Left hindlimb (tissue), 1 donor: ENCODE data around the gene RPS19.

Experiments used
- DNase-seq: peaks from one replicate; pipeline ENCODE4 v3.0.0-alpha.2; 2018

RPS19 gene

GRCh38 chr19:41917676-41918075 is 57.6 kb downstream of the RPS19 start:
- no peak for DNase-seq

DNA sequence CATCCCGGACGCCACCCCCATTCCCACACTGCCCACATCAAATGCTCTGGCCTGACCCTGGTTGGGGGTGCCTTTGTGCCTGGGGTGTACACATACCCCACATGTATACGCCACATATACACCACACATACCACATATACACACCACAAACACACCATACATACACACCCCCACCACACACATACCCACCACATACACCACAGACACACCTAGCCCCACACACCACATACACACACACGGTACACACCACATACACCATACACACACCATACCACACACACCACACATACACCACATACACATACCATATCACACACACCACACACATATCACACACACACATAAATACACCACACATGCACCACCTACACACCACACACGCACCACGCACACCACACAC is 58.0 kb downstream of the RPS19 start:
- DNase-seq = no peak

DNA sequence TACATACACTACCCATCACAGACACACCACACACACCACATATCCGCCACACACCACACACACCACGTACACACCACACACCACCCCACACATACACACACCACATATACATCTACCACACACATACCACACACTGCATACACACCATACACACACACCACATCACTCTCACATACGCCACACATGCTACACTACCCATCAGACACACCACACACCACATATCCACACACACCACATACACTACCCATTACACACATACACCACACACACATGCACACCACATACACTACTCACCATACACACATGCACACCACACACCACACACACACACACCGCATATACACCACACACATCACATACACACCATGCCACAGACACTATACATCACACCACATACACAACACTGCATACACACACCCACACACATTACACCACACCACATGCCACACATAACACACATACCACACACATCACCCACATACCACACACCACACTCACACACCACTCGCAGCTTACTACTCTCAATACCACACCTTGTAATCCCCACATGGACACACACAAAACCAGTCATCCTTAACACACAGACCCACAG is 58.7 kb downstream of the RPS19 start:
- DNase-seq = no peak

GRCh38 chr19:41919948-41920712 is 60.1 kb downstream of the RPS19 start:
- DNase-seq = no peak

- DNase-seq = no peak
Measured at GRCh38 chr19:41920882-41921576, 61.0 kb downstream of the RPS19 start.

- no peak for DNase-seq
Measured at GRCh38 chr19:41921577-41922576, 61.8 kb downstream of the RPS19 start.
